ENCODE data around the gene BRAF. TPM values are rescaled to one million over a fixed set of nuclear protein-coding genes. Genes with fewer than 3 reads are reported as not detected.
"Not testable (repeated sequence)": the region's sequence is repeated elsewhere in the genome, so short reads cannot be mapped to it uniquely, and the experiment has no call there.

The BRAF gene
- 12.7 and 12.8 TPM in 2 replicates for total RNA-seq (2014; rRNA removed; shearing (Covaris generic))

DNA sequence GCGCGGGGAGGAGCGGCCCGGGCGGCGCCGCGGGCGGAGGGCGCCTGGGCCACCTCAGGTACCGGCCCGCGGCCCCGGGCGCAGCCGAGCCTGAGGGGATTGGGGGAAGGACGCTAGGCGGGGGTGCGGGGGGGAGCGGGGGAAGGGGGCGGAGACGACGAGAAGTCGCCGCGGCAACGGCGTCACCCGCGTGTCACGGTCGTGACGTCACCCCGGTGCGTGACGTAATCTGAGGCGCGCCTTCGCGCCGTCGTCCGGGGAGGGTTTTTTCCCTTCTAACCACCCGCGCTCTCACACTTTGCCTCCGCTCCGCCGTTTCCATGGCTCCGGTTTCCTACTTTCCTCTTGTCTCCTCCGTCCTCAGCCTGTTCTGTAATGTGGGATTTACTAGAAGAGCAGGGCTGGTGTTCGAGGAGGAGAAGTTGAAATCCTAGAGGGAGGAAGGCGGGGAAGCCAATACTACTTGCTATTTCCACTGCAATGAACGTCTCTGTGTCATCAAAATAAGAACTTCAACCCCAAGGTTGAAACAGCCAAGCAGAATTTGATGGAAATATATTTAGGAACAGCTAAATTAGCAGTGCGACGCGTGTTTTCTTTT, at the start of gene BRAF:
Gene BRAF, minus strand, starts transcription at position 109 of the 601 bp plus-strand sequence. CDS start 226 bp downstream, outside the sequence.
- peak; percentile 87 for DNase-seq (ENCODE audit: low read depth)

DNA sequence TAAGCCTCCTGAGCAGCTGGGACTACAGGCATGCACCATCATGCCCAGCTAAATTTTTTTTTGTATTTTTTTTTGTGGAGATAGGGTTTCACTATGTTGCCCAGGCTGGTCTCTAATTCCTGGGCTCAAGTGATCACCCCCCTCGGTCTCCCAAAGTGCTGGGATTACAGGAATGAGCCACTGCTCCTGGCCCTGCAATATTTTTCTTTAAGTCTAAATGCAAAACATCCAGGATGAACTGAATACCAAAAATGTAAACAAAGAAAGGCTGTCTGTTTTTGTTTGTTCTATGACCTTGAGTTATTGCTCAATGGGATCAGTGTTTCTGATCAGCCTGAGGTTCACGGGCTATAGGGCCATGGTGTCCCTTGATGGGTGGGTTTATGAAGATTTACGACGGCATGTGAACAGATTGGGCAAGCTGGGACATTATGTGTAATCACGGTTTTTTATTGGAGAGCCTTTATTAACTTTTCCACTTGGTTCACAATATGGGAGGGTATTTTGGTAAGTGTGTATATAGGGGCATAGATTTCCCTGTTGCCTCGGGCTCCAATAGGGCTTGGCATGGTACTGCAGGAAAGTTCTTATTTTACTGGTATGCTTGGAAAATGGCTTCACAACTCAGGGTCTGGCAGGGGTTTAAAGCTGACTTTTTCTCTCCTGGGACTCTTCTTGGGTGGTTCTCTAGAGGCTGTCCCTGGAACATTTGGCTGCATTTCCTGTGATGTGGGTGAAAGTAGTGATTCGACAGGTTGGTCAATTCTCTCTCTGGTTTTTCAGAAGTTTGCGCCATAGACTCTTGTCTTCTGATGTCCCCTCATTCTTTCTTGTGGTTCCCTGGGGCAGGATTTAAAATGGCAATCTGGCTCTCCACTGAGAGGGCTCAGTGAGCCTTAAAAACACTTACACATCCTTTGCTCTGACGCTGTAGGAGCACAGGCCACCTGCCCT, 48.4 kb upstream of the BRAF start:
- DNase-seq (ENCODE audit: low read depth) = no peak

DNA sequence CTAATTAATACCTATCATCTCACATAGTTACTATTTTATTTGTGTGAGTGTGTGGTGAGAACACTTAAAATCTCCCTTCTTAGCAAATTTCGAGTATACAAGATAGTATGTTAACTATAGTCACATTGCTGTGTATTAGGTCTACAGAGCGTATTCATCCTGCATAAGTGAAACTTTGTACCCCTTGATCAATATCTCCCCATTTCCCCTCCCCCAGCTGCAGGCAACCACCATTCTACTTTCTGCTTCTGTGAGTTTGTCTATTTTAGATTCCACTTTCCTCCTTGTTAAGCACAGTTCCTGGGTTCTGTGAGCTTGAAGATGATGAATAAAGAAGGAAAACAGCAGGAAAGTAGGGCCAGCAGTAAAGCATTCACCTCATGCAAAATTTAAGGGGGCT, 47.6 kb upstream of the BRAF start:
- no peak for DNase-seq (ENCODE audit: low read depth)

DNA sequence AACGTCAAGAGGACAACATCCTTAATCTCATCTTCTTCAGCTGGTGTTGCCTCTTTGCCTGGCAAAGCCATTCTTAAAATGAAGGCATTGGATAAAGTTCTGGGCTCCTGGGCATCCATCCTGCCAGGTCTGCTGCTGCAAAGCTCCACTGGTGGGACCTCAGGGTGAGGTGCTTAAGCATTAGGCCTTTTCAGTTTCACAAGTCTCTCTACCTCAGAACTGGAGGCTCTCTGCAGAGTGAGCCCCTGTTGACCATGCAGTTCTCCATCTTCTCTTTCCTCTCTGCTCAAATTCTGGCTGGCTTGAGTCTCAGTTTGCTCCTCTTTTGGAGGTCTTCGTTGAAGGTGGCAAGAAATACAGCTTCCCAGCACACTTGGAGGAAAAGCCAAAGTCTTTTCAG, 42.7 kb upstream of the BRAF start:
- DNase-seq (ENCODE audit: low read depth) = no peak

DNA sequence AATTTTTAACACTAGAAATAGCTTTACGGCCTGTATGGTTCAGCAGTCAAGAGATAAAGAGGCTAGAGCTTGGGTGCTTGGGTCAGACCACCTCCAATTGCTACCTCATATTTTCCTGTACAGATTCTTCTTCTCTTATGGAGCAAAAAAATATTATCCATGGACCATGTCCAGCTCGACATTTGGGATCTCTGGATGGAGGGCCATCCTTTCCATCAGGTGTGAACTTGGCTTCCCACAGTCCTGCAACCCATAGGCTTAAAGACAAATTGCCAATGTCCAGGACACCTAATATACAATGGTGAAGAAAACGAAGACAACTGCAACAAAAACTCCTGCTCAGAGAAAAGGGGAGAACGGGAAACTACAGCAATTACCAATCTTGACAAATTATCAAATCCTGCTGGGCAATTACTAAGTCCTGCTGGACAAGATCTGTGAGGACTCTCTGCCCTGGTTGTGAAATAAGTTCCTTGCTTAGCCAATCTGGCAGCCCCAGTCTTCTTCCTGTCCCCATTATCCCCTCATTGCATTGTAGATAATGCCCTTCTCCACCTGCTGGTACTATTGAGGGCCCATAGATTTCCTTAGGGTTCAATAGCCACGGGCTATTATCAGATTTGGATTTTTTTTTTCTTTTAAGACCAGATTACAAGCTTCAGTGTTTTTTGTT, 42.0 kb upstream of the BRAF start:
- no peak for DNase-seq (ENCODE audit: low read depth)

DNA sequence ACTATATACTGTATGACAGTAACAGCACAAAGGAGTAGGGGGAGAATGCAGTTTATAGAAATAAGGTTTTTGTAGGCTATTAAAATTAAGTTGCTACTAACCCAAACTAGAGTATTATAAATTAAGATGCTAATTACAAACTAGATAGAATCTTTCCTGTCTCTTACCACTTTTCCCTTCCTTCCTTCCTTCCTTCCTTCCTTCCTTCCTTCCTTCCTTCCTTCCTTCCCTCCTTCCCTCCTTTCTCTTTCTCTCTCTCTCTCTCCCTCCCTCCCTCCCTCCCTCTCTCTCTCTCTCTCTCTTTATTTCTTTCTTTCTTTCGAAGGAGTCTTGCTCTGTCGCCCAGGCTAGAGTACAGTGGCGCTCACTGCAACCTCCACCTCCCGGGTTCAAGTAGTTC, 36.4 kb upstream of the BRAF start:
- DNase-seq (ENCODE audit: low read depth) = no peak

DNA sequence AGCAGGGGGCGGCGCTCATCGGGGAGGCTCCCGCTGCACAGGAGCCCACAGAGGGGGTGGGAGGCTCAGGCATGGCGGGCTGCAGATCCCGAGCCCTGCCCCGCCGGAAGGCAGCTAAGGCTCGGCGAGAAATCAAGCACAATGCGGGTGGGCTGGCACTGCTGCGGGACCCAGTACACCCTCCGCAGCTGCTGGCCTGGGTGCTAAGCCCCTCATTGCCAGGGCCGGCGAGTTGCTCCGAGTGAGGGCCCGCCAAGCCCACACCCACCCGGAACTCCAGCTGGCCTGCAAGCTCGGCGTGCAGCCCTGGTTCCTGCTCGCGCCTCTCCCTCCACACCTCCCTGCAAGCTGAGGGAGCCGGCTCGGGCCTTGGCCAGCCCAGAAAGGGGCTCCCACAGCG, 32.3 kb upstream of the BRAF start:
- DNase-seq (ENCODE audit: low read depth) = not testable (repeated sequence)

DNA sequence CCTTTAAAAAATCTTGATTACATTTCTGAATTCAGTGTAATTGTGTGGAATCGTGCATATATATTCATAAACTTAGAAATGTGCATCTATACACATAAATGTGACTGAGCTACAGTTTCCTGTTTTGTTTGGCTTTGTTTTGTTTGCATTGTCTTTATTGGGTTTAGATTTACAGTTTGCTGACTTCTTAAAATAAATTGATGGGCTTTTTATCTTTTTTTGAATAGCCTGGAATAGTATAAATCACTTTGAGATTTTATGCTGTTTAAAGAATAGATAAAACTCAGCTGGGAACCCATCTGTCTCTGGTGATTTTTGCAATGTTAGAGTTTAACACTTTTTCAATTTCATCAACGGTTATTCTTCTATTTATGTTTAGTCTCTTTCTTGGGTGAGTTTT, 21.2 kb upstream of the BRAF start:
- no peak for DNase-seq (ENCODE audit: low read depth)

DNA sequence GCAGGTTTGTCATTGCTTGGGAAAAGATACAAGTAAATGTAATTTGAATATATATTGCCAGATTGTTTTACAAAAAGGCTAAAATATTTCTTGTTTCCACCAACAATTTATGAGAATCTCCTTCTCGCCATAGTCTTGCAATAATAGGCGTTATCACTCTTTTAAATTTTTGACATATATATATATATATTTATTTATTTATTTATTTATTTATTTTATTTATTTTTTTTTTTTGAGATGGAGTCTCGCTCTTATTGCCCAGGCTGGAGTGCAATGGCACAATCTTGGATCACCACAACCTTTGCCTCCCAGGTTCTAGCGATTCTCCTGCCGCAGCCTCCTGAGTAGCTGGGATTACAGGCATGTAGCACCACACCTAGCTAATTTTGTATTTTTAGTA, 17.5 kb upstream of the BRAF start:
- not testable (repeated sequence) for DNase-seq (ENCODE audit: low read depth)

DNA sequence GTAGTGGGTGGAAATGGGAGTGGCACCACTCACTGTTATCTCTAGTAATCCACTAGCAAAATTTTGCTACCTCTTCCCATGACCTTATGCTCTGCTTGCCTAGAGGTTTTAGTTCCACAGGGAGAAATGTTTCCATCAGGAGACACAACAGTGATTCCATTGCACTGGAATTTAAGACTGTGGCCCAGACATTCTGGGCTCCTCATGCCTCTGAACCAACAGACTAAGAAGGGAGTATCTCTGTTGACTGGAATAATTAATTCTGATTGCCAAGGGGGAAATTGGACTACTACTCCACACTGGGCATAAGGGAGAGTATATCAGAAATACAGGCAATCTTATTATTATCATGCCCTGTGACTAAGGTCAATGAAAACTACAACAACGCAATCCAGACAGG, 16.2 kb upstream of the BRAF start:
- no peak for DNase-seq (ENCODE audit: low read depth)

DNA sequence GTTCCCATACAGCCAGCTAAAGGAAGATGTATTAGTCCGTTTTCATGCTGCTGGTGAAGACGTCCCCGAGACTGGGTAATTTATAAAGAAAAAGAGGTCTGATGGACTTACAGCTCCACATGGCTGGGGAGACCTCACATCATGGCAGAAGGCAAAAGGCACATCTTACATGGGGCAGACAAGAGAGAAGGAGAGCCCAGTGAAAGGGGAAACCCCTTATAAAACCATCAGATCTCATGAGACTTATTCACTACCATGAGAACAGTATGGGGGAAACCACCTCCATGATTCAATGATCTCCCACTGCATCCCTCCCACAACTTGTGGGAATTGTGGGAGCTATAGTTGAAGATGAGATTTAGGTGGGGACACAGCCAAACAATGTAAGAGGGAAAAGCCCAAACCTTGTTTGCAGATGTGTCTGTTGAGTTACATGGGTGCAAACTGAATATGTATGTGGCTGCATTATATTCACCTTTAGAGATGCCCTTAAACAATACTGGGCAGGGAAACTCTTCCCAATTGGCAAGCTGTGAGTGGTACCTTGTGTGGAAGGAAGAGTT, 13.1 kb upstream of the BRAF start:
- DNase-seq (ENCODE audit: low read depth) = no peak

DNA sequence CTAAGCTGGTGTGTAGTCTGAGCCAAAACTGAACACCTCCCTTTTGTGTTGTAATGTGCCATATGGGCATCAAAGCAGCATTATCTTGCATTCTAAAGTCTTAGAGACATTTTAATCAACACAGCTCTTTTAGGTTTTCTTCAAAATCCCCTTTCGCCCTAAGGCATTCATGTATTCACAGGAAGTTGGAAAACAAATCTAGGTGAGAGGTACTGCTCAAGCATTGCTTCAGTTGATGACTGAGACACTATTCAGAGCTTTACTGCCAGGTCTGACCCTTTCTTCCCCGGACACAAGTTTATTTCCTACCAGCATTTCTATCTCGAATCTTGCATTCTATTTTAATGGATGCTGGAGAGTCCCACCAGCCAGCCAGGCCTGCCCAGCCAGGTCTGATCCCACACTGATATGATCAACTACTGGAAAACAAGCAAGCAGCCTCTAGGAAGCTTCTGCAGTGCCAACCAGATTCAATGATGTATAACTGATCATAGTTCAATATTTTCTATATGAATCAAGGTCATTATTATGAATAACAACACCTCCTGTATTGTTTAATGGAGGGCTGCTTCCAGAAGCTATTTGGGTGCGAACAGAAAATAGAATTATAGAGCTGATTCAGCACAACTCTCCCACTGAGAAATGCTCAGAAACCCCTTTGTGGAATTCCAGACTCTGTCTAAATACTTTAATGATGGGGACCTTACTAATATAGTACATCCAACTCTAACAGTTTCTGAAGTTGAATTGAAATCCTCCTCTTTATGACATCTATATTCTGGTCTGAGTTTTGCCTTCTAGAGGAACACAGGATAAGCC, 4.0 kb upstream of the BRAF start:
- DNase-seq (ENCODE audit: low read depth) = no peak

DNA sequence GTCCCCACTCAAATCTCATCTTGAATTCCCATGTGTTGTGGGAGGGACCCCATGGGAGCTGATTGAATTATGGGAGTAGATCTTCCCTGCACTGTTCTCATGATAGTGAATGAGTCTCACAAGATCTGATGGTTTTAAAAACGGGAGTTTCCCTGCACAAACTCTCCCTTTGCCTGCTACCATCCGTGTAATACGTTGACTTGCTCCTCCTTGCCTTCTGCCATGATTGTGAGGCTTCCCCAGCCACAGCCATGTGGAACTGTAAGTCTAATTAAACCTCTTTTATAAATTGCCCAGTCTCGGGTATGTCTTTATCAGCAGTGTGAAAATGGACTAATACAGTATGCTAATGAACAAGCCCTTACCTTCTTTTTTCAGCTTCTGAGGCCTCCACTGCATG, 3.2 kb upstream of the BRAF start:
- not testable (repeated sequence) for DNase-seq (ENCODE audit: low read depth)

DNA sequence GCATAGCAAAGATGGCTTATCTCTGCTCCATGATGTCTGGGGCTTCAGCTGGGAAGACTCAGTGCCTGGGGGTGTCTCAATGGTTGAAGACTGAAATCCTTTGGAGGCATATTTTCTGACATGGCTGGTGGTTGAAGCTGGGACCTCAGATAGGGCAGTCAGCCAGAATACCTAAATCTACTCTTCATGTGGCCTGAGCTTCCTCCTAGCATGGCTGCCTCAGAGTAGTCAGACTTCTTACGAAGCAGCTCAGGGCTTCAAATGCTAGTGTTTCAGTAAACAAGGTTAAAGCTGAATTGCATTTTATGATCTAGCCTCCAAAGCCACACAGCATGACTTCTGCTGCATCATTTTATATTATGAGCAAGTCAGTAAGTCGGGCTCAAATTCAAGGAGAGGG, 2.6 kb upstream of the BRAF start:
- no peak for DNase-seq (ENCODE audit: low read depth)

DNA sequence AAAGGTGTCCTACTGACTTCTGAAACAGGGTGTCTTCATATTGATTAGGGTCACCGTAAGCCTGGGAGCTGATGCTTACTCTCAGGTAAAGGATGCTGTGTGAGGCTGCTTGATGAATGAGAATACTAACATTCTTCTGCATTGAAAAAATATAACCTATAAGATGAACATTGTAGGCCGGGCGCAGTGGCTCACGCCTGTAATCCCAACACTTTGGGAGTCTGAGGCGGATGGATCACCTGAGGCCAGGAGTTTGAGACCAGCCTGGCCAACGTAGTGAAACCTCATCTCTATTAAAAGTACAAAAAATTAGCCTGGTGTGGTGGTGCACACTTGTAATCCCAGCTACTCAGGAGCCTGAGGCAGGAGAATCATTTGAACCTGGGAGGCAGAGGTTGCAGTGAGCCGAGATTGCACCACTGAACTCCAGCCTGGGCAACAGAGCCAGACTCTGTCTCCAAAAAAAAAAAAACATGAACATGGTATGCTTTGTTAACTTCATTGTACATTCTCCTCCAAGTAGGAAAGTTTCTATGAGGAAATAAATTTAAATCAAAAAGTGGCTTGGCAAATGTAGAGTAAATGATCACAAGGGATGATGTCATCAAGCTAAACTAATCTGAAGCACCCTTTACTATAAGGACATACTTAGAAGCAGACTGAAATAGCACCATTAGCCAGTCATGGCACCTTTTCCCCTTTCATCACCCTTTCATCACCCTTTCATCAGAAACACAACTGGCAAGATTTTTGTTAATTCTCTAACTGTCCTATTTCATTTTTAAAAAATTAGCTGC, 1.5 kb upstream of the BRAF start:
- DNase-seq (ENCODE audit: low read depth) = no peak

DNA sequence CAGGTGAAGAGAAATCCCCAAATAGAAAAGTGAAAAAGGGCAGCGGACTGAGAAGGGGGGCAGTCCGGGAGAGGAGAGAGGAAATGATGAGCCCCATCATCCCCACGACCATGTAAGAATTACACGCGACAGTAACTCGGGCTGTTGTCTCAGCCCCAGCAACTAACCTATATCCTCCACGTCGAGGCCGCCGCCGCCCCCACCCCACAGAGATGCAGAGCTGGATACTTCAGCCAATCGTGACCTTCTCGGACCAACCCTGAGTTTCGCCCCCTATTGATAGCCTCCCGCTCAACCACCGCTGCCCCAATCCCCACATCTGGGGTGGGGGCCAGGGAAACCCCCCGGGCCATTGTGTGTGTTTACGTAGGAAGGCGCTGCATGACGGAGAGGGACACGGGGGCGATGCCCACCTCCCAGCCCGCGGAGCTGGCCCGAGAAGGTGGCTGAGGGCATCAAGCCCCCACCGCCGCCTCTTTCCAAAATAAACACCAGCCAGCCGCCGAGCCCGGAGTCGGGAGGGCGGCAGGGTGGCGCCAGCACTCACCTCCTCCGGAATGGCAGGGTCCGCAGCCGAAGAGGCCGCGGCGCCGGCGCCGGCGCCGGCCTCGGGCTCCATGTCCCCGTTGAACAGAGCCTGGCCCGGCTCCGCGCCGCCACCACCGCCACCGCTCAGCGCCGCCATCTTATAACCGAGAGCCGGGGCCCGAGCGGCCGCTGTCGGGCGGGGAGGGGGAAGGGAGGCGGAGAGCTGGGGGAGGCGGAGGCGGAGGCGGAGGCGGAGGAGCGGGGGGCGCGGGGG, 509 bp downstream of the BRAF start:
- DNase-seq (ENCODE audit: low read depth) = peak; percentile 64

DNA sequence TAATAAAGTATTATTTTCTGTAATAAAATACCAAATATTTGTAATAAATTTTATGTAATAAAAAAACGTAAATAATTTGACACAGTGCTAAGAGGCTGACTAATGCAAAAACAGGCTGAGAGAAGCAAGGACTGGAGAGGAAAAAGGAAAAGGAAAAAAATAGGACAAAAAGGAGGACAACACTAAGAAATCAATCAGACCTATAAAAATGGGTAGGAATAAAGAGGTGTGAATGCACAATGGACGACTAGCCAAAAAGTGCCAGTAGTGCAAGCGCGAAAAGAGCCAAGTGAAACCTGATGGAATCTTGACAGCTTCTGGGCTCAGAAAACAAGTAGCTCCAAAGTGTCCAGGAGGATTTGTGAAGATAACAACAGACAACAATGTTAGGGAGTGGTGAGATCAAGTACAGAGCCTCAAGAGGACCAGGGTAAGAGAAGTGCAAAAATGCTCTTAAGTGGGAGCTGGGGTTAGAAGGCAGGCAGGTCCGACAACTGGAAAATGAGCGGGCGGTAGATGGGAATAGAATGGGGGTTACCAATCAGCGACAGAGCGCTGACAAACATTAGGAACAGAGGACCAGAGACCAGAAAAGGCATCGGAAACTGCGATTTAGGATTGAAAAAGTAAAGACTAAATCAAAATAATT, 1.2 kb downstream of the BRAF start:
- peak; percentile 12 for DNase-seq (ENCODE audit: low read depth)

DNA sequence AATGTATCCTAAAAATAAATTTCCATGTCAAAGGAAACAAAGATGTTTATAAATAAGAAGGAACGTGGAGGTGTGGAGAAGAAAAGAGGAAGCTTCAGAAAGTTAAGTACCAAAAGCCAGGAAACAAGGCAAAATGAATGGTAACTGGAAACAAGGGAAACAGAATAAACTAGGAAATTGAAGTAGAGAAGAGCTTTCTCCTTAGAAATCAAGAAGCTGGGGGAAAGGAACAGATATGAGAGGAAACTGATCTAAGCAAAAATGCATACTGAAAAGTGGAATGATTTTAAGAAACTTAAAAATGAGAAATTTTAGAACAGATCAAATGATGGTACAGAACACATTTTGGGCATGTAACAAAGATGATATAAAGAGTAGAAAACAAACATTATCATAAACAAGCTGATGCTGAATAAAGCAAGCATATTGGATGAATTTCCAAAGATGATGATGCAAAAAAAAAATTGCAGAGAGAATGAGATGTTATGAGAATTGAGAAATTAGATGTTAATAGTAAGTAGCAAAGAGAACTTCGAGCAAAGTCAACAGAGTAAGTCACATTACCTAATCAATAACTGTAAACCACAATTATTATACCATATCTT, 1.9 kb downstream of the BRAF start:
- DNase-seq (ENCODE audit: low read depth) = no peak

DNA sequence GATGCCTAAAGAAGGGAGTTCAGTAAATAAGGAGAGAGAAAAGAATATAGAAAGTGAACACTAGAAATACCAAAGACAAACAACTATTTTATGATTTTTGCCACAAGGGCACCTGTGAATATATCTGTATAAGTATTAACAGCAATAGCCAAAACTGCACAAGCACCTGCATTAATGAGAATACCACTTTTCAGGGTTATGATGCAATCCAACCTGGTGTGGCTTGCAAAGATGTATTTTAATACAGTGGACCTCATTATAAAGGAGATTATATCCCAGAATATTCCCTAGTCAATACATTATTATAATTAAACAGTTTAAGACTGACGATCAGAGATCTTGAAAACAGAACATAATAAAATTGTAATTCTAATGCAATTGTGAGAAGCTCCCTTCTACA, 4.0 kb downstream of the BRAF start:
- no peak for DNase-seq (ENCODE audit: low read depth)
